GM12878 (cell line): ENCODE measurements around the gene MCCD1. TPM values are rescaled to one million over a fixed set of nuclear protein-coding genes. Genes with fewer than 3 reads are reported as not detected.

ENCODE experiments used
- ATF2 ChIP-seq: IDR thresholded peaks from 2 replicates; pipeline ENCODE4 v1.6.1; 2012; ENCODE audit warnings: low read length, inconsistent platforms
- BACH1 ChIP-seq: fragments of 450-650 bp; IDR thresholded peaks from 2 replicates; pipeline ENCODE4 v1.6.1; 2017; ENCODE audit warnings: mild to moderate bottlenecking, borderline replicate concordance
- BRCA1 ChIP-seq: IDR thresholded peaks from 2 replicates; pipeline ENCODE4 v1.6.1; 2011; ENCODE audit warnings: low read depth, low read length, improper control_type of control experiment
- CBFB ChIP-seq: IDR thresholded peaks from 2 replicates; pipeline ENCODE4 v1.6.1; 2016; ENCODE audit warnings: antibody characterized with exemption, low read depth
- CBX5 ChIP-seq: sonication (generic); IDR thresholded peaks from 2 replicates; pipeline ENCODE4 v1.6.1; 2016; ENCODE audit warnings: low read depth, moderate library complexity, mild to moderate bottlenecking, inconsistent platforms
- CHD2 ChIP-seq: IDR thresholded peaks from 2 replicates; pipeline ENCODE4 v1.6.1; 2011; ENCODE audit warnings: low read depth, low read length, improper control_type of control experiment, borderline replicate concordance
- EGR1 ChIP-seq, 2 experiments: IDR thresholded peaks; 1 replicate in 1 of 2; 2 replicates in 1 of 2; pipeline ENCODE4 v1.6.1; 2011 to 2012; ENCODE audit warnings: low read depth in 2 of 2, low read length in 2 of 2, borderline replicate concordance in 1 of 2, mild to moderate bottlenecking in 1 of 2, moderate library complexity in 1 of 2
- FOS ChIP-seq: IDR thresholded peaks from 3 replicates; pipeline ENCODE4 v1.6.1; 2011; ENCODE audit warnings: borderline replicate concordance; ENCODE audit not compliant: insufficient read length; ENCODE audit errors: extremely low read depth
- FOXM1 ChIP-seq: IDR thresholded peaks from 2 replicates; pipeline ENCODE4 v1.6.1; 2012; ENCODE audit warnings: low read depth, mild to moderate bottlenecking, inconsistent platforms, low read length, moderate library complexity
- HDGF ChIP-seq: fragments of 450-650 bp; IDR thresholded peaks from 2 replicates; pipeline ENCODE4 v1.6.1; 2016; ENCODE audit warnings: antibody characterized with exemption
- IRF4 ChIP-seq: IDR thresholded peaks from 2 replicates; pipeline ENCODE4 v1.6.1; 2011; ENCODE audit warnings: low read depth, low read length
- JUND ChIP-seq: IDR thresholded peaks from 2 replicates; pipeline ENCODE4 v1.6.1; 2012; ENCODE audit warnings: low read depth, mild to moderate bottlenecking, low read length, improper control_type of control experiment, moderate library complexity
- KDM1A ChIP-seq: fragments of 200-600 bp; sonication (generic); IDR thresholded peaks from 2 replicates; pipeline ENCODE4 v1.6.1; 2016; ENCODE audit warnings: borderline replicate concordance
- KLF5 ChIP-seq: fragments of 450-650 bp; IDR thresholded peaks from 2 replicates; pipeline ENCODE4 v1.6.1; 2014; ENCODE audit warnings: mild to moderate bottlenecking; ENCODE audit not compliant: partially characterized antibody
- MTA3 ChIP-seq: IDR thresholded peaks from 2 replicates; pipeline ENCODE4 v1.6.1; 2012; ENCODE audit warnings: low read length, inconsistent platforms, borderline replicate concordance
- MYC ChIP-seq: IDR thresholded peaks from 2 replicates; pipeline ENCODE4 v1.6.1; 2011; ENCODE audit warnings: mild to moderate bottlenecking, low read length, moderate library complexity, inconsistent platforms; ENCODE audit not compliant: insufficient read depth, insufficient replicate concordance, insufficient read length, severe bottlenecking
- POLR2A ChIP-seq: IDR thresholded peaks from 2 replicates; pipeline ENCODE4 v1.6.1; 2011; ENCODE audit warnings: low read depth, mild to moderate bottlenecking, low read length
- POU2F2 ChIP-seq: IDR thresholded peaks from 3 replicates; pipeline ENCODE4 v1.6.1; 2011; ENCODE audit warnings: low read depth, mild to moderate bottlenecking, low read length, borderline replicate concordance
- RAD51 ChIP-seq: fragments of 450-650 bp; IDR thresholded peaks from 2 replicates; pipeline ENCODE4 v1.6.1; 2016; ENCODE audit warnings: moderate library complexity, mild to moderate bottlenecking, inconsistent platforms
- SMC3 ChIP-seq: IDR thresholded peaks from 2 replicates; pipeline ENCODE4 v1.6.1; 2011; ENCODE audit warnings: low read length, improper control_type of control experiment, borderline replicate concordance
- SPI1 ChIP-seq: IDR thresholded peaks from 2 replicates; pipeline ENCODE4 v1.6.1; 2011; ENCODE audit warnings: low read depth, mild to moderate bottlenecking, low read length, moderate library complexity, borderline replicate concordance; ENCODE audit not compliant: insufficient read depth
- TAF1 ChIP-seq: IDR thresholded peaks from 2 replicates; pipeline ENCODE4 v1.6.1; 2011; ENCODE audit warnings: mild to moderate bottlenecking, low read depth, low read length, borderline replicate concordance
- TBL1XR1 ChIP-seq: IDR thresholded peaks from 2 replicates; pipeline ENCODE4 v1.6.1; 2012; ENCODE audit warnings: low read depth, low read length, improper control_type of control experiment
- ZNF207 ChIP-seq: fragments of 450-650 bp; IDR thresholded peaks from 2 replicates; pipeline ENCODE4 v1.6.1; 2014; ENCODE audit warnings: antibody characterized with exemption, mild to moderate bottlenecking, borderline replicate concordance
- ZNF217 ChIP-seq: fragments of 450-650 bp; IDR thresholded peaks from 2 replicates; pipeline ENCODE4 v1.6.1; 2017; ENCODE audit warnings: antibody characterized with exemption, mild to moderate bottlenecking
- ZNF24 ChIP-seq: fragments of 450-650 bp; IDR thresholded peaks from 2 replicates; pipeline ENCODE4 v1.6.1; 2017; ENCODE audit warnings: antibody characterized with exemption, mild to moderate bottlenecking
- ZNF592 ChIP-seq: fragments of 450-650 bp; IDR thresholded peaks from 2 replicates; pipeline ENCODE4 v1.6.1; 2017; ENCODE audit warnings: mild to moderate bottlenecking, moderate library complexity
- ZZZ3 ChIP-seq: IDR thresholded peaks from 2 replicates; pipeline ENCODE4 v1.6.1; 2011; ENCODE audit warnings: low read depth; ENCODE audit not compliant: control insufficient read depth, insufficient read length
- polyA plus RNA-seq, 11 experiments: library from polyadenylated mRNA; depleted of rRNA in 4 of 11; unstranded in 6 of 11; stranded (reverse) in 5 of 11; fragments of >200 nt; fragmentation: Nextera tagmentation in 4 of 11; fragmentation: Illumina TruSeq in 1 of 11; extraction: Ambion mirVana in 4 of 11; extraction: Trizol in 1 of 11; gene quantifications; 1 replicate in 1 of 11; 2 replicates in 10 of 11; pipeline versions ENCODE4 v1.2.1 to v1.2.3, GENCODE V29; 2011 to 2016; ENCODE audit warnings: inconsistent platforms in 2 of 11, missing spikeins in 2 of 11, low read depth in 1 of 11
- total RNA-seq, 4 experiments: library from RNA; depleted of rRNA in 3 of 4; stranded (reverse); fragments of >200 nt in 3 of 4; fragmentation: Illumina TruSeq in 1 of 4; extraction: Trizol in 1 of 4; gene quantifications; 2 replicates each; pipeline versions ENCODE4 v1.2.1 to v1.2.3, GENCODE V29; 2013 to 2021

MCCD1 gene
- total and polyA plus RNA-seq, 10 of the 15 experiments (the other 5 are each of a cell fraction or from before 2014, with no cell fraction given): not detected

- peak; percentile 71 for TF ChIP-seq CBFB
- TF ChIP-seq ZNF592: no peak
- peak; percentile 74; the same call in 1 of the 2 replicates for TF ChIP-seq TBL1XR1
- TF ChIP-seq ZNF207: peak; percentile 78; the same call in 1 of the 2 replicates
- no peak for TF ChIP-seq KDM1A
- TF ChIP-seq KLF5: no peak
- no peak for TF ChIP-seq RAD51
- TF ChIP-seq ZNF24: no peak
- TF ChIP-seq HDGF: peak; percentile 82
- TF ChIP-seq BRCA1: no peak
- no peak for TF ChIP-seq SPI1
- no peak for TF ChIP-seq ZZZ3
- TF ChIP-seq POU2F2: peak; percentile 21; the same call in 1 of the 3 replicates
- TF ChIP-seq EGR1 (IDR thresholded peaks at IDR 0.05; ENCODE audit: borderline replicate concordance in 1 of 2, low read depth in 2 of 2, low read length in 2 of 2): no peak
- TF ChIP-seq FOXM1: no peak
- no peak for TF ChIP-seq MTA3
- no peak for TF ChIP-seq CBX5
- TF ChIP-seq TAF1: no peak; the same call in 1 of the 2 replicates
- TF ChIP-seq FOS: no peak
- 0 out of 2 replicates have a peak, but pooled peaks have one; percentile 18 for TF ChIP-seq CHD2
- TF ChIP-seq ATF2: no peak
- peak; percentile 32 for TF ChIP-seq MYC
- TF ChIP-seq SMC3: no peak
- peak; percentile 90 for TF ChIP-seq POLR2A
- TF ChIP-seq ZNF217: no peak
- TF ChIP-seq BACH1: no peak
- TF ChIP-seq IRF4: peak; percentile 25; the same call in 1 of the 2 replicates
- TF ChIP-seq JUND: no peak
Measured at GRCh38 chr6:31572041-31572911, 43.5 kb downstream of the MCCD1 start, which contains the start of gene LTA (continued).
